HUES48 (cell line): ENCODE results near the gene BTC.

Source experiments
- H3K27ac ChIP-seq: one replicate; pipeline ENCODE4 v1.7.0; 2013; ENCODE audit warnings: low read depth, low read length, inconsistent platforms
- H3K27me3 ChIP-seq: 2 replicates; pipeline ENCODE4 v1.6.1; 2013; ENCODE audit warnings: mild to moderate bottlenecking, low read length; ENCODE audit not compliant: control insufficient read depth, insufficient read depth
- H3K36me3 ChIP-seq: 2 replicates; pipeline ENCODE4 v1.6.1; 2013; ENCODE audit warnings: low read length; ENCODE audit not compliant: control insufficient read depth, insufficient read depth
- H3K4me1 ChIP-seq: 2 replicates; pipeline ENCODE4 v1.6.1; 2013; ENCODE audit warnings: mild to moderate bottlenecking, low read length; ENCODE audit not compliant: control insufficient read depth, insufficient read depth
- H3K4me3 ChIP-seq: 2 replicates; pipeline ENCODE4 v1.5.1; 2013; ENCODE audit warnings: mild to moderate bottlenecking, low read depth, low read length
- H3K9ac ChIP-seq: 2 replicates; pipeline ENCODE4 v1.6.1; 2013; ENCODE audit warnings: mild to moderate bottlenecking, low read depth, low read length, moderate library complexity
- H3K9me3 ChIP-seq: 2 replicates; pipeline ENCODE4 v1.6.1; 2013; ENCODE audit warnings: low read length; ENCODE audit not compliant: control insufficient read depth, insufficient read depth

BTC gene

GRCh38 chr4:74796631-74797030 is 2.3 kb upstream of the BTC start:
- Histone ChIP-seq H3K9me3 (no peaks in the 10 kb centered on the region), H3K9ac (no peak overlapping the region), H3K36me3 (no peaks in the 10 kb centered on the region), H3K4me3 (no peak overlapping the region), H3K27me3 (peaks cover 27% of the 10 kb centered on the region), H3K27ac (no peak overlapping the region), H3K4me1 (peaks cover 11% of the 10 kb centered on the region)

- Histone ChIP-seq H3K9ac (peak overlapping the region; percentile 20; the same call in 1 of the 2 replicates), H3K9me3 (no peaks in the 10 kb centered on the region), H3K36me3 (no peaks in the 10 kb centered on the region), H3K27me3 (peaks cover 27% of the 10 kb centered on the region), H3K4me3 (peak overlapping the region; percentile 71), H3K27ac (no peak overlapping the region), H3K4me1 (peaks cover 11% of the 10 kb centered on the region)
Measured at GRCh38 chr4:74793757-74794381, 454 bp downstream of the BTC start.

- H3K27me3 ChIP-seq, result peaks cover 27% of the 10 kb centered on the region
- no peaks in the 10 kb centered on the region for H3K36me3 ChIP-seq
- no peak overlapping the region for H3K4me3 ChIP-seq
- no peak overlapping the region for H3K9ac ChIP-seq
- no peaks in the 10 kb centered on the region for H3K9me3 ChIP-seq
- H3K27ac ChIP-seq, result no peak overlapping the region
- peaks cover 11% of the 10 kb centered on the region for H3K4me1 ChIP-seq
Measured at GRCh38 chr4:74790652-74791051, 3.7 kb downstream of the BTC start.

GRCh38 chr4:74789518-74789917 is 4.8 kb downstream of the BTC start:
- no peaks in the 10 kb centered on the region for H3K36me3 ChIP-seq
- peaks cover 21% of the 10 kb centered on the region for H3K27me3 ChIP-seq
- peaks cover 11% of the 10 kb centered on the region for H3K4me1 ChIP-seq
- no peak overlapping the region for H3K4me3 ChIP-seq
- no peak overlapping the region for H3K27ac ChIP-seq
- no peaks in the 10 kb centered on the region for H3K9me3 ChIP-seq
- H3K9ac ChIP-seq, result no peak overlapping the region

GRCh38 chr4:74777531-74777930 is 16.8 kb downstream of the BTC start:
- H3K4me1 ChIP-seq, result no peaks in the 10 kb centered on the region
- no peaks in the 10 kb centered on the region for H3K9me3 ChIP-seq
- no peaks in the 10 kb centered on the region for H3K36me3 ChIP-seq
- H3K27me3 ChIP-seq, result no peaks in the 10 kb centered on the region
- H3K9ac ChIP-seq, result no peak overlapping the region
- no peak overlapping the region for H3K27ac ChIP-seq
- no peak overlapping the region for H3K4me3 ChIP-seq

GRCh38 chr4:74772783-74773182 is 21.5 kb downstream of the BTC start:
- Histone ChIP-seq H3K4me3 (no peak overlapping the region), H3K9ac (no peak overlapping the region)

GRCh38 chr4:74772106-74772505 is 22.2 kb downstream of the BTC start:
- Histone ChIP-seq H3K27ac (no peak overlapping the region), H3K36me3 (no peaks in the 10 kb centered on the region), H3K9me3 (no peaks in the 10 kb centered on the region), H3K4me1 (no peaks in the 10 kb centered on the region), H3K9ac (no peak overlapping the region), H3K4me3 (no peak overlapping the region), H3K27me3 (no peaks in the 10 kb centered on the region)

More at GRCh38 chr4:74772783-74773182, 21.5 kb downstream of the BTC start:
- H3K36me3 ChIP-seq, result no peaks in the 10 kb centered on the region
- H3K27ac ChIP-seq, result no peak overlapping the region
- no peaks in the 10 kb centered on the region for H3K27me3 ChIP-seq
- no peaks in the 10 kb centered on the region for H3K4me1 ChIP-seq
- no peaks in the 10 kb centered on the region for H3K9me3 ChIP-seq

- no peak overlapping the region for H3K4me3 ChIP-seq
- no peak overlapping the region for H3K27ac ChIP-seq
- H3K4me1 ChIP-seq, result no peaks in the 10 kb centered on the region
- no peaks in the 10 kb centered on the region for H3K27me3 ChIP-seq
- no peak overlapping the region for H3K9ac ChIP-seq
- no peaks in the 10 kb centered on the region for H3K9me3 ChIP-seq
- no peaks in the 10 kb centered on the region for H3K36me3 ChIP-seq
Measured at GRCh38 chr4:74770226-74770910, 24.0 kb downstream of the BTC start.

- H3K27me3 ChIP-seq, result no peaks in the 10 kb centered on the region
- no peaks in the 10 kb centered on the region for H3K9me3 ChIP-seq
- no peak overlapping the region for H3K9ac ChIP-seq
- H3K4me1 ChIP-seq, result no peaks in the 10 kb centered on the region
- H3K27ac ChIP-seq, result no peak overlapping the region
- no peak overlapping the region for H3K4me3 ChIP-seq
- no peaks in the 10 kb centered on the region for H3K36me3 ChIP-seq
Measured at GRCh38 chr4:74768857-74769525, 25.3 kb downstream of the BTC start.

GRCh38 chr4:74764119-74764518 is 30.2 kb downstream of the BTC start:
- H3K9ac ChIP-seq, result no peak overlapping the region
- H3K27ac ChIP-seq, result no peak overlapping the region
- H3K27me3 ChIP-seq, result no peaks in the 10 kb centered on the region
- H3K36me3 ChIP-seq, result no peaks in the 10 kb centered on the region
- H3K4me1 ChIP-seq, result no peaks in the 10 kb centered on the region
- H3K9me3 ChIP-seq, result no peaks in the 10 kb centered on the region
- no peak overlapping the region for H3K4me3 ChIP-seq

GRCh38 chr4:74758551-74759145 is 35.7 kb downstream of the BTC start:
- H3K27me3 ChIP-seq, result no peaks in the 10 kb centered on the region
- H3K36me3 ChIP-seq, result no peaks in the 10 kb centered on the region

More at GRCh38 chr4:74758551-74759145, 35.7 kb downstream of the BTC start:
- Histone ChIP-seq H3K9me3 (no peaks in the 10 kb centered on the region), H3K9ac (no peak overlapping the region), H3K4me1 (no peaks in the 10 kb centered on the region), H3K4me3 (no peak overlapping the region), H3K27ac (no peak overlapping the region)
